Smooth muscle cell of the brain vasculature (primary cell): ENCODE data around the gene SSBP4.
"Not testable (repeated sequence)": the region's sequence is repeated elsewhere in the genome, so short reads cannot be mapped to it uniquely, and the experiment has no call there.

ENCODE experiments used
- DNase-seq: peaks from one replicate; pipeline ENCODE4 v3.0.0-alpha.2; 2012; ENCODE audit warnings: low read depth, low spot score

Gene SSBP4

DNA sequence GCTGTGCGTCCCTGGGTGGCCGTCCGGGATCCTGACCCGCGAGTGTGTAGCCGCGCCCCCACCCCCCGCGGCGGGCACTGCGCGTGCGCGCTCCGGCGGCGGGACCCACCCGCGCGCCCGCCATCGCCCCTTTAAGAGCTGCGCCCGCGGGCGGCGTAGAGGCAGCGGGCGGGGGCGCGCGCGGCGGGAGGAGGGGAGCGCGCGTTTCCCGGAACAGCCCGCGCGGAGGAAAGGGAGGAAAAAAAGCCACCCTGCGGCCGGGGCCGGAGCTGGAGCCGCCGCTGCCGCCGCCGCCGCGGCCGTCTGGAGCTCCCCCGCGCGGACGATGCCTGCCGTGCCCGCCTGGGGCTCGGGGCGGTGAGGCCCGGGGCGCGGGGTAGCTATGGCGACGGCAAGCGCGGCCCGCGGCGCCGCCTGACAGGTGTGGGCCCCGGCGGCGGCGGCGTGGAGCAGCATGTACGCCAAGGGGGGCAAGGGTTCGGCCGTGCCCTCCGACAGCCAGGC, at the start of gene SSBP4:
Gene SSBP4, plus strand, starts transcription at position 204 of the 504 bp plus-strand sequence. Its CDS starts 251 bp downstream, at position 455.
- no peak for DNase-seq

DNA sequence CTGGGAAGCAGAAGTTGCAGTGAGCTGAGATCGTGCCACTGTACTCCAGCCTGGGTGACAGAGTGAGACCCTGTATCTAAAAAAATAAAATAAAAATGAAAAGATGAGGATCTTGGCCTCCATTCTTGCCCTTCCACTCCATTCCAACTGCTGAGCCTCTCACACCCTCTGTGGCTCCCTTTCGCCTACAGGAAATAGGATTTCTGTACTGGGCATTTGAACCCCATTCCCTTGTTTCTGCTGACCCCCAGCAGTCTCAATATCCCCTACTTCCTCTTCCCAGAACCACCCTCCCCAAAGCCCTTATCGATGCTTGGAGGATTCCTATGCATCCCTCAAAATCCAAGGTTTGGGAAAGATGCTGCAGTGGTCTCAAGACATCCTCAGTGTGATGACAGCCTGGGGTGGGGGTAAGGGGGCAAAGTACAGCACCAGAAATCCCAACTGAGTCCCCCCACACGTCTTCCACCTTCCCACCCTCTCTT, 45.7 kb upstream of the SSBP4 start:
- DNase-seq = no peak

DNA sequence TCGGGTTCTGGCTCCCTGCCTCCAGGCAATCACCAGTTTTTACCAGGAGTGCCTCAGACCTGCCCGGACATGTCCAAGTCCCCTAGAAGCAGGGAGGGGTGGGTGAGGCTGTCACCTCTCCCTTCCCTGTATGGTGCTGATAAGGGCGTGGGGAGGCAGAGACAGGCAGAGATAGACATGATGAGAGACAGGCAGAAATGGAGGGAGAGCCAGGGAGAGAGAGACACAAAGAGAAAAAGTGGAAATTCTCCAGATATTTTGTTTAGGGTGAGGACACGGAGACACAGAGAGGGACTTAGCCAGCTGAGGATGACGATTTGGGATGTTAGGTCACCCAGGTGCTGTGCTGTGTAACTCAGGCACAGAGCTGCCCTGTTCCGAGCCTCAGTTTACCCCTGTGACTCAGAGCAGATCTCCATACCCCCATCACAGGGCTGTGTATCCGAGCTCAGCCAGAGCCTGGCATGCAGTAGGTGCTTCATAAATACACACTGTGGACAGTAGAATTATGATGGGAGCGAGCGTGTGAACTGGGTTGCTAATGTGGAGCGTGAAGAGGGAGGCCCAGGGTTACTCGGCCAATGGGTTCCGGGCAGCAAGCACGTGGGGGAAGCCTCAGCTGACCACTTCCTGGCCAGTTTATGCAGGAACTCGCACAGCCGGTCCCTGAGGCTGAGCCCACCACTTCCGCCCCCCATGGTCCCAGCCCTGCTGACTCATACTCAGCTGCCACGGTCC, 45.1 kb upstream of the SSBP4 start:
- peak; percentile 93 for DNase-seq

DNA sequence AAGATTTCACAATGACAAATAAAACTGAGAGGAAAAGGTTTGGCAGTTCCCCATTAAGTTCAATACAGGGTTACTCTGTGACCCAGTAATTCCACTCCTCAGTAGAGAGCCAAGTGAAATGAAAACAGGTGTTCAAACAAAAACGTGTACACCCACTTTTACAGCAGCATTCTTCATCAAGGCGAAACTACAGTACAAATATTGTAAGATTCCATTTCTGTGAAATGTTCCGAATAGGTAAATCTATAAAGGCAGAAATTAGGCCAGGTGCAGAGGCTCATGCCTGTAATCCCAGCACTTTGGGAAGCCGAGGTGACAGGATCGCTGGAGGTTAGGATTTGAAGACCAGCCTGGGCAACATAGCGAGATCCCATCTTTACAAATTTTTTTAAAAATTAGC, 42.2 kb upstream of the SSBP4 start:
- no peak for DNase-seq

DNA sequence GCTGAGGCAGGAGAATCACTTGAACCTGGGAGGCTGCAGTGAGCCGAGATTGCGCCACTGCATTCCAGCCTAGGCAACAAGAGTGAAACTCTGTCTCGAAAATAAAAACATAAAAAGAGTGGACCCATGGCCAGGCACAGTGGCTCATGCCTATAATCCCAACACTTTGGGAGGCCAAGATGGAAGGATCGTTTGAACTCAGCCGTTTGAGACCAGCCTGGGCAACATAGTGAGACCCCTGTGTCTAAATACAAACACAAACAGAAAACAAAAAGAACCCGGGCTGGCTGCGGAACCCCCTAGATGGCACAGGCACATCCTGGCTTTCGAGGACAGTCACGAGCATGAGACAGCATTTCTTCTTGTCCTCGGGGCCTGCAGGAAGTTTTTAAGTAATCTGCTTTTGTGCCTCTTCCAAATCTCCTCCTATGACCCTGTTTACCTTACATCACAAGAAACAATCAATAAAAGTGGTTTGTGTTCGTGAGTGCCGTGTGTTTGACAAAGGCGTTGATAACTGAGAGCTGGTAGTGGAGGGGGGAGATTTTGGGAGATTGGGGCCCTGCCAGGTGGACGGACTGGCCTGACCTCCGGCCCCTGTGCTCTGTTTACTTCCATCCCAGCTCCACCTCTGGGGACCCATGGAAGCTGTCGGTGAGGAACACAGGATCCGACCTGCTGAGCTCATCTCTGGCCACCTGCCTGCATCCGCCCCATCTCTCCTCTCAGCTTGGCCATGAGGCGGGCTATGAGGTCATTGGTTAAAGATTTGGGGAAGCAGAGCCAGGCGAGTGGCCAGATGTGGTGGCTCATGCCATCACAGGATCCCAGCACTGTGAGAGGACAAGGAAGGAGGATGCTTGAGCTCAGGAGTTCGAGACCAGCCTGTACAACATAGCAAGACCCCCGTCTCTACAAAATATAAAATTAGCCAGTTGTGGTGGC, 39.1 kb upstream of the SSBP4 start:
- DNase-seq = no peak

- DNase-seq = no peak
Measured at GRCh38 chr19:18380843-18381242, 38.4 kb upstream of the SSBP4 start.

GRCh38 chr19:18383622-18384021, 35.6 kb upstream of the SSBP4 start:
- not testable (repeated sequence) for DNase-seq

GRCh38 chr19:18384775-18385174, 34.4 kb upstream of the SSBP4 start:
- no peak for DNase-seq

GRCh38 chr19:18385359-18385674, 33.9 kb upstream of the SSBP4 start:
- no peak for DNase-seq

- peak; percentile 70 for DNase-seq
Measured at GRCh38 chr19:18385675-18386542, 33.3 kb upstream of the SSBP4 start, which contains the start of gene GDF15. TSS of gene GDF15 (plus strand) at chr19:18386158. CDS start at chr19:18386190, 32 bp downstream.

GRCh38 chr19:18386543-18387271, 32.5 kb upstream of the SSBP4 start:
- DNase-seq = no peak

GRCh38 chr19:18388100-18388959, 30.9 kb upstream of the SSBP4 start:
- no peak for DNase-seq

DNA sequence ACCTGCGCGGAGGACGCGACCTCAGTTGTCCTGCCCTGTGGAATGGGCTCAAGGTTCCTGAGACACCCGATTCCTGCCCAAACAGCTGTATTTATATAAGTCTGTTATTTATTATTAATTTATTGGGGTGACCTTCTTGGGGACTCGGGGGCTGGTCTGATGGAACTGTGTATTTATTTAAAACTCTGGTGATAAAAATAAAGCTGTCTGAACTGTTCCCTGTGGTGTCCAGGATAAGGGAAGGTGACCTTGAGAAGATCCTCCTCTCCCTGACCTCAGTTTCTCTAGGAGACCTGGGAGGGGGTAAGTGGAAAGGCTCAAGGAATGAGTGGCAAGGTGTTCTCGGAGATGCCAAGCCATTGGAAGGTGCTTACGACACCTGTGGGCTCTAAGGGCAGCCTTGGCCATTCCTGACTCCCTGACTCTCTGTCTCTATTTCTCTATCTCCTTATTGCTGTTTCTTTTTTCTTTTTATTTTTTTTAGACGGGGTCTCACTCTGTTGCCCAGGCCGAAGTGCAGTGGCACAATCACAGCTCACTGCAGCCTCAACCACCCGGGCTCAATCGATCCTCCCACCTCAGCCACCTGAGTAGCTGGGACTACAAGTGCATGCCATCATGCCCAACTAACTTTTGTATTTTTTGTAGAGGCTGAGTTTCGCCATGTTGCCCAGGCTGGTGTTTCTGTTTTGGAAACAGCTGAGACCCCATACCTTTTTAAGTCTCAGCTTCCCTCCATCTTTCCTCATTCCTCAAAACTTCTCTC, 30.1 kb upstream of the SSBP4 start:
- DNase-seq = no peak

DNA sequence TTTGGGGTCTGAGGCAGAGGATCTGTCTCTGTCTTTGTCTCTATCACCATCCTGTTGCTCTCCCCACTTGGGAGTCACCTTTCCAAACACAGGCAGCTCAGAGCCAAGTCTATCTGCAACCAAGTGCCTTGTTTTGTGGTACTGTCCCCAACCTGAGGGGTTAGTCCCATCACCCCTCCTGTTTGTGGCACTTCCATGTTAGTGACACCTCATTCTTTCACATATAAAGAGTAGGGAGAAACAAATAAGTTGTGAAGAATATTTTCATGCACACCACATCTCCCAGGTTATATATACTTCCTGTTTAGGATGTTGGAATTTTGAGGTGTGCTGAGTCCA, 29.5 kb upstream of the SSBP4 start:
- no peak for DNase-seq

DNA sequence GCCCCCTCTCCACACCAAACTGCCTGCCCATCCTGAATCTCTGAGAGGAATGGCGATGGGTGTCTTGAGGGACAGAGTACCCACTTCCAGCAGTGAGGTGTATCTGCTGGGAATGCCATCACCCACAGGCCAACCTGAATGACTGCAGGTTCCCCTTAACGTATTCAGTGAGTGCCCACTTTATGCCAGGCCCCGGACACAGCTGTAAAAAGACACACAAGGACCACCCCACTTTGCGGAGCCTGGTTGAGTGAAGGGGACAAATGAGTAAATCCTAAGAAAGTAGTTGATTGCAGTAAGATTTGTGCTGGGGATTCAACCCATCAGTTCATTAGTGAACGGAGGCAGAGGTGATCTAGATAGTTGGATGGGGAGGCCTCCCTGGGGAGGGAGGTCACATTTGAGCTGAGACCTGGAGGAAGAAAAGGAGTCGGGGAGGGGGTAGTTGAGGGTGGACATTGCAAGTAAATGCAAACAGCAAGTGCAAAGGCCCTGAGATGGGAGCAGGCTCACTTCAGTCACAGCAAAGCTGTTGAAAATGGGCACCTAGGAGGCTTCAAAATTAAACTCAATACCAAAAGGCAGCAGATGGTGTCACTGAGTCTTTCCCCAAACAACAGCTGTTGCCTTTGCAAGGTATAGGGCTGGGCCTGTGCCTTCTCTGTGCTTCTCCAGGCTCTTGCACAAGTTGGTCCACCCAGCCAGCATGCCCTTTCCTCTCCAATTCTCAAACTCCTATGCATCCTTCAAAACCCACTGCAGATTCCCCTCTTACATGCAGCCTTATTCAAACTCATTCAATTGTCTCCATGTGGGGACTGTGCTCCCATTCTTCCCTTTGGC, 28.9 kb upstream of the SSBP4 start:
- no peak for DNase-seq

GRCh38 chr19:18391509-18392075, 27.6 kb upstream of the SSBP4 start:
- DNase-seq = no peak

DNA sequence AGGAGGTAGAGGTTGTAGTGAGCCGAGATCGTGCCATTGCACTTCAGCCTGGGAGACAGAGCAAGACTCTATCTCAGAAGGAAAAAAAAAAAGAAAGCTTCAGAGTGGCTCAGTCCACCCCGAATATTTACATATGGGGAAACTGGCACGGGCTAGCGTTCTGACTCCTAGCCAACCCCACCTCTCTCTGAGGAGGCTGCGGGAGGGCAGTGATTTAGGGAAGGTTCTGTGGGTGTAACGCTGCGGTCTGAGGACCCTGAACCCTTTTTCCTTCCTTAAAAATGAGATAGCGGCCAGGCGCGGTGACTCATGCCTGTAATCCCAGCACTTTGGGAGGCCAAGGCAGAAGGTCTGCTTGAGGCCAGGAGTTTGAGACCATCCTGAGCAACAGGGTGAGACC, 26.8 kb upstream of the SSBP4 start:
- no peak for DNase-seq

DNA sequence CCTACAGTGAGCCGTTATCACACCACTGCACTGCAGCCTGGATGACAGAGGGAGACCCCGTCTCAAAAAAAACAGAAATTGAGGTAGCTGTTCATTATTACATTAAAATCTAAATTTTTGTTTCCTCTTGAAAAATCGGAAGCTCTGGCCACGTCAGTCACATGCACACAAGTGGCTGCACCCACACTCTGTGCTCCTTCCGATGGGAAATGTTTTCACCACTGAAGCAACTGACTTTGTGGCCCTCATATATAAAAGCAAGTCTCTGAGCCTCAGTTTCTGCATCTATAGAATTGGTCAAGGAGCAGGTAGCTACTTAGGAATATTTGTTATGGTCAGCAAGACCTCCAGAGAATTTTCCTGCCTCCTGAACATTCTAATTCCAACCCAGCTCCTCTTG, 26.3 kb upstream of the SSBP4 start:
- no peak for DNase-seq
